DLD1 (cell line): Measurements from ENCODE around the gene UBE2F.

ENCODE experiments used
- in situ Hi-C: cut with HindIII; loops from 2 replicates; pipeline ENCODE4 v1.10.0; 2017; ENCODE audit warnings: low sequenced_read_pairs

Gene UBE2F

GRCh38 chr2:238069021-238069709 lies 102.4 kb downstream of the UBE2F start:
- in situ Hi-C loops, result no loop called here

- in situ Hi-C loops, result no loop called here
Observed at GRCh38 chr2:238069877-238070276, 103.1 kb downstream of the UBE2F start.

GRCh38 chr2:238075397-238075796 lies 108.6 kb downstream of the UBE2F start:
- in situ Hi-C loops, result no loop called here

- in situ Hi-C loops, result no loop called here
Observed at GRCh38 chr2:238077292-238077691, 110.5 kb downstream of the UBE2F start.

- in situ Hi-C loops, result no loop called here
Observed at GRCh38 chr2:238079874-238080327, 113.1 kb downstream of the UBE2F start.

GRCh38 chr2:238080518-238080917 lies 113.7 kb downstream of the UBE2F start:
- in situ Hi-C loops, result no loop called here

GRCh38 chr2:238081150-238081549 lies 114.3 kb downstream of the UBE2F start:
- in situ Hi-C loops, result no loop called here

- in situ Hi-C loops, result no loop called here
Observed at GRCh38 chr2:238081561-238081960, 114.7 kb downstream of the UBE2F start.

- in situ Hi-C loops, result no loop called here
Observed at GRCh38 chr2:238082151-238082550, 115.3 kb downstream of the UBE2F start.

- in situ Hi-C loops, result no loop called here
Observed at GRCh38 chr2:238082827-238083226, 116.0 kb downstream of the UBE2F start.

GRCh38 chr2:238083919-238084318 lies 117.1 kb downstream of the UBE2F start:
- in situ Hi-C loops, result no loop called here

- in situ Hi-C loops, result no loop called here
Observed at GRCh38 chr2:238084761-238085160, 117.9 kb downstream of the UBE2F start.

GRCh38 chr2:238085899-238086298 lies 119.1 kb downstream of the UBE2F start:
- in situ Hi-C loops, result no loop called here

- in situ Hi-C loops, result no loop called here
Observed at GRCh38 chr2:238087211-238087610, 120.4 kb downstream of the UBE2F start.

- in situ Hi-C loops, result no loop called here
Observed at GRCh38 chr2:238090887-238091286, 124.1 kb downstream of the UBE2F start.

- in situ Hi-C loops, result no loop called here
Observed at GRCh38 chr2:238091436-238092060, 124.7 kb downstream of the UBE2F start.
